Ovary (tissue), 9 donors: ENCODE measurements around the gene AQP3. TPM values are rescaled to one million over a fixed set of nuclear protein-coding genes. Genes with fewer than 3 reads are reported as not detected.

Experiments used
- DNase-seq, 5 donors: peaks; one replicate each; pipeline ENCODE4 v3.0.0-alpha.2; 2019 to 2020
- H3K27ac ChIP-seq, 2 donors: fragments of 200-600 bp; one replicate each; pipeline versions ENCODE4 v1.5.1 to v1.8.0; 2019 to 2022
- H3K27me3 ChIP-seq: fragments of 200-600 bp; one replicate; pipeline ENCODE4 v1.8.0; 2022
- H3K36me3 ChIP-seq: fragments of 200-600 bp; sonication (generic); one replicate; pipeline ENCODE4 v1.5.1; 2019
- H3K4me1 ChIP-seq: one replicate; pipeline ENCODE4 v1.8.1; 2013; ENCODE audit warnings: mild to moderate bottlenecking, moderate library complexity; ENCODE audit not compliant: insufficient read depth
- H3K4me3 ChIP-seq: fragments of 200-600 bp; sonication (generic); one replicate; pipeline ENCODE4 v1.5.1; 2017
- H3K9me3 ChIP-seq, 2 donors: fragments of 200-600 bp in 1 of 2; sonication (generic) in 1 of 2; one replicate each; pipeline versions ENCODE4 v1.5.1 to v1.8.1; 2013 to 2019; ENCODE audit warnings: mild to moderate bottlenecking in 1 of 2, moderate library complexity in 1 of 2
- EP300 ChIP-seq: sonication (generic); formaldehyde crosslinking; IDR thresholded peaks from one replicate; pipeline ENCODE4 v1.6.1; 2017; ENCODE audit warnings: antibody characterized with exemption
- POLR2A ChIP-seq: fragments of 450-650 bp; IDR thresholded peaks from one replicate; pipeline ENCODE4 v1.6.1; 2017; ENCODE audit warnings: antibody characterized with exemption, mild to moderate bottlenecking, moderate library complexity
- WGBS, 3 donors: extraction: QIAGEN DNeasy Blood & Tissue Kit in 1 of 3; methylation state at CpG; one replicate each; pipeline versions ENCODE4 v1.1.5 to v1.1.7; 2013 to 2017; 5-methylcytosine and 5-hydroxymethylcytosine counted together
- intact Hi-C, 4 donors: fragments of 100-400 bp; cut with DNase I; formaldehyde crosslinking; loops; one replicate each; pipeline versions ENCODE4 v1.11.0 to v1.15.1; 2022 to 2023
- polyA plus RNA-seq, 2 donors: library from polyadenylated mRNA; stranded (reverse); fragments of 200-250 nt in 1 of 2; fragments of 350-450 nt in 1 of 2; fragmentation: Illumina TruSeq in 1 of 2; extraction: RNeasy Lipid Tissue Mini Kit (QIAGEN cat#74804) in 1 of 2; gene quantifications; one replicate each; pipeline ENCODE4 v1.2.3, GENCODE V29; 2013 to 2014
- total RNA-seq, 7 donors: library from RNA; depleted of rRNA in 2 of 7; stranded (reverse); fragments of >200 nt in 2 of 7; fragmentation: NEBNext Ultra II Directional in 3 of 7; extraction: Animal tissue kit (Norgen Biotek cat#: 25700) in 3 of 7; gene quantifications; one replicate each; pipeline versions ENCODE4 v1.1.0 to v1.2.4, GENCODE V29; 2016 to 2023
- TF ChIP-seq, protein P1 (sequence below), 3 donors: fragments of 450-650 bp in 2 of 3; fragments of 200-600 bp in 1 of 3; IDR thresholded peaks; one replicate each; pipeline versions ENCODE4 v1.5.1 to v1.8.0; 2016 to 2022; ENCODE audit warnings: antibody characterized with exemption in 3 of 3, mild to moderate bottlenecking in 1 of 3
- donor health status: DM: no; HTN: no; CAD: no; lungs with moderate emphysema.
- donor health status: DM: no; HTN: no; CAD: no.
- donor health status: Bipolar disorder and iron deficiency.
- donor health status: DM: yes; HTN: yes; CAD: no.
- donor health status: DM: no; HTN: no; CAD: no.
- donor health status: DM: yes; HTN: yes; CAD: no.

Gene AQP3
- total and polyA plus RNA-seq, 9 donors, result 5.6 to 47.2 (median 8.7) TPM

DNA sequence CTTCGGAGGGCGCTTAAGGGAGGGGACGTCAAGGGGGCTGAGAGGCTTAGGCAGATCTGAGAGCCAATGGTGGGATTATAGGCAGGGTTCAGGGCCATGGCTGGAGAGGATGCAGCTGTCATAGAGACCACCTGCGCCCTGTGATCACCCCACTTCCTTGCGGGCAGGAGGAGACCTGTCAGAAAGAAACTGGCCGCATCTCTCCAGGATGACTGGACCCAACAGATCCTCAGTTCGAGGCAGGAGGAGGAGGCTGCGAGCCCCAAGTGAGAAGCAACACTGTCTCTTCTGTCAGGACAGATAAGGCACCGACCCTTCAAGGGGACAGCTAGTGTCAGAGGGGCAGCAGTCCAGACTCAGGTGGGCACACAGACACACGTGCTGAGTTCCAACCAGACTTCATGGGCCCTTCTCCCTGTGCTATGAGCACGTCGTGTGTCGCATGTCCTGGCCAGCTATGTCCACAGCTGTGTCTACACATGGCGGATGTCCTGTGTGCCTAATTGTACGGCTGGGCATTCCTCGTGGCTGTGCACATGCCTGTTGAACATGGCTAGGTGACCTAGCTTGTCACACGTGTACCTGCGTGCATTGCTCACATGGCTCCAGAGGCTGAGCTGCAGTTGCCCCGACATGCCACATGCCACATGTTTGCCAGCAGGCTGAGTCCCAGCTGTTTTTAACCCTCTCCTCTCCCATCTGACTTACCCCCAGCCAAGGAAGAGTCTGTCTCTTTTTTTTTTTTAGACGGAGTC, 583 bp upstream of the AQP3 start:
- Histone ChIP-seq H3K9me3 (no peaks in the 10 kb centered on the region), H3K27me3 (no peaks in the 10 kb centered on the region), H3K27ac (no peak overlapping the region), H3K36me3 (no peaks in the 10 kb centered on the region), H3K4me3 (peak overlapping the region; percentile 48), H3K4me1 (peaks cover 8% of the 10 kb centered on the region)
- intact Hi-C loops, result no loop called here
- no peak for DNase-seq
- 29 to 39% (median 37%) methylated on average over 20 of the region's 20 CpGs for WGBS, 3 donors
- TF ChIP-seq POLR2A (no peak), EP300 (no peak)
- TF ChIP-seq, protein P1, sequence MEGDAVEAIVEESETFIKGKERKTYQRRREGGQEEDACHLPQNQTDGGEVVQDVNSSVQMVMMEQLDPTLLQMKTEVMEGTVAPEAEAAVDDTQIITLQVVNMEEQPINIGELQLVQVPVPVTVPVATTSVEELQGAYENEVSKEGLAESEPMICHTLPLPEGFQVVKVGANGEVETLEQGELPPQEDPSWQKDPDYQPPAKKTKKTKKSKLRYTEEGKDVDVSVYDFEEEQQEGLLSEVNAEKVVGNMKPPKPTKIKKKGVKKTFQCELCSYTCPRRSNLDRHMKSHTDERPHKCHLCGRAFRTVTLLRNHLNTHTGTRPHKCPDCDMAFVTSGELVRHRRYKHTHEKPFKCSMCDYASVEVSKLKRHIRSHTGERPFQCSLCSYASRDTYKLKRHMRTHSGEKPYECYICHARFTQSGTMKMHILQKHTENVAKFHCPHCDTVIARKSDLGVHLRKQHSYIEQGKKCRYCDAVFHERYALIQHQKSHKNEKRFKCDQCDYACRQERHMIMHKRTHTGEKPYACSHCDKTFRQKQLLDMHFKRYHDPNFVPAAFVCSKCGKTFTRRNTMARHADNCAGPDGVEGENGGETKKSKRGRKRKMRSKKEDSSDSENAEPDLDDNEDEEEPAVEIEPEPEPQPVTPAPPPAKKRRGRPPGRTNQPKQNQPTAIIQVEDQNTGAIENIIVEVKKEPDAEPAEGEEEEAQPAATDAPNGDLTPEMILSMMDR (IDR thresholded peaks at IDR 0.05), result no peak

DNA sequence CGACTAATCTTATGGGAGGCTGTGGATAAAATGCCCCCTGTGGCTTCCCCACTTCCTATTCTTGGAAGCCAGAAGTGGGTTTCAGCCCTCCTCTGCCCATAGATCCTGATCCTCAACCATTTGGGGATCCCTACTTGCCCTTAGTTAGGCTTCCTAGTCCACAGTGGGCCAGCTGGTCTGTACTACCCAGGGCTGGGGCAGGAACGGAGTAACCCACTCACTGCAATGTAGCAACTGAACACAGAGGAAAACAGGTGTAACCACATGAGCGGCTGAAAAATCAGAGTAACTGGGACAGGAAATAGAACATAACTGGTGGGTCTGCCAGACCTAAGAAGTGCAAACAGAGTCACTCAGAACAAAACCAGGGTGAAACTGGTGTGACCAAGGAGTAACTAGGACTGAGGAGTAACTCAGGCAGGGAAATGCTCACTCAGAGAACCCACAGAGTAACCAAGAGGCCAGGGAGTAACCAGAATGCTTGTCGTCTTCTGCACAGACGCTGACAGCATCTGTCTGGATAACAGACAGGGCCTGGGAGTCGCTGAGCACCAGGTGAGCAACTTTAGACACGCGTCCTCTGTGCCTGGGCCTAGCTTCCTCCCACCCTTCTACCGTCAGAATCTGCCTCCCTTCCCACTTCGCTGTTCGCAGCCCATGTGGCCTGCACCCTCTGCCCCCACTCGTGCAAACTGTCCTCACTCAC, 1.0 kb downstream of the AQP3 start:
- Histone ChIP-seq H3K27ac (no peak overlapping the region), H3K27me3 (no peaks in the 10 kb centered on the region), H3K9me3 (no peaks in the 10 kb centered on the region), H3K4me3 (peak overlapping the region; percentile 48), H3K36me3 (no peaks in the 10 kb centered on the region), H3K4me1 (peaks cover 10% of the 10 kb centered on the region)
- no peak for DNase-seq
- WGBS, 3 donors, result 38 to 50% (median 44%) methylated on average over 12 of the region's 12 CpGs
- TF ChIP-seq EP300 (no peak), POLR2A (no peak)
- TF ChIP-seq, protein P1 (IDR thresholded peaks at IDR 0.05), result no peak
- intact Hi-C loops, result no loop called here

- Histone ChIP-seq H3K27me3 (no peaks in the 10 kb centered on the region), H3K27ac (no peak overlapping the region), H3K4me1 (peaks cover 10% of the 10 kb centered on the region), H3K4me3 (no peak overlapping the region), H3K36me3 (no peaks in the 10 kb centered on the region), H3K9me3 (no peaks in the 10 kb centered on the region)
- DNase-seq, result peak in 1 of 5 donors; percentile 46
- TF ChIP-seq EP300, result no peak
- TF ChIP-seq POLR2A, result no peak
- TF ChIP-seq, protein P1 (IDR thresholded peaks at IDR 0.05), result no peak
- intact Hi-C loops, result no loop called here
- WGBS, 3 donors, result 76 to 84% (median 82%) methylated on average over 11 of the region's 11 CpGs
Observed at GRCh38 chr9:33445389-33446239, 1.8 kb downstream of the AQP3 start.

DNA sequence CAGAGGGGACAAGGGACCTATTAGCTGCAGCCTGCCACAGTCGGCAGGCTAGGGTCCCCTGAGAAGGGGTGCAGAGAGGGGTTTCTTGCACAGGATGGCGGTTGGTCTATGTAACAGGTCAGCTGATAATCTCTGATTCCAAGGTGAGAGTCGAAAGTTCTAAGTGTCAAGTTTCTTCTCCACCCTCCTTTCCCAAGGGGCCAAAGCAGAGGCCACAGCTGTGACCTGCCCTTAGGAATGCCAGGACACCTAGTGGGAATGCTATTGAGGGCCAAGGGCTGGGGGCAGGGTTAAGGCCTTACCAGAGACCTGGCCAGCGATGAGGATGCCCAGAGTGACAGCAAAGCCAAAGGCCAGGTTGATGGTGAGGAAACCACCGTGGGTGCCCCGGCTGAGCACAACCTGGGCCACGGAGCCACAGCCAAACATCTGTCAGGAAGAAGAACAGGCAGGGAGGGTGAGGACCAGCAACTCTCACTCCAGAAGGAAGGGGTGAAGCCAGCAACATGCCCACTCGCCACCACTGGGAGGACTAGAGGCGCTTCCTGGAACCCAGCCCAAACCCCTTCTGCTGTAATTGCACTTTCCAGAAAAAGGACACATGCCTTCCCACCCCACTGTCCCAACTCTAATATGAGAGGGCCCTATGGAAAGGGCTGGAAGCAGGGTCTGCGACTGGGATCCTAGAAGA, 3.8 kb downstream of the AQP3 start:
- no peak overlapping the region for H3K27ac ChIP-seq
- no peak overlapping the region for H3K4me3 ChIP-seq
- WGBS, 3 donors, result 81 to 89% (median 87%) methylated on average over 10 of the region's 10 CpGs
- no peaks in the 10 kb centered on the region for H3K36me3 ChIP-seq
- intact Hi-C loops, result no loop called here
- no peak for DNase-seq
- H3K9me3 ChIP-seq, result no peaks in the 10 kb centered on the region
- H3K27me3 ChIP-seq, result no peaks in the 10 kb centered on the region
- TF ChIP-seq, protein P1 (IDR thresholded peaks at IDR 0.05), result no peak
- TF ChIP-seq EP300 (no peak), POLR2A (no peak)
- H3K4me1 ChIP-seq, result peaks cover 10% of the 10 kb centered on the region
